Adrenal gland (tissue), 12 donors: ENCODE measurements around the gene PTBP2. TPM values are rescaled to one million over a fixed set of nuclear protein-coding genes. Genes with fewer than 3 reads are reported as not detected.

Experiments
- DNase-seq, 7 donors: peaks; one replicate each; pipeline ENCODE4 v3.0.0-alpha.2; 2019 to 2020
- H3K27ac ChIP-seq, 5 donors: fragments of 200-600 bp; sonication (generic) in 4 of 5; 1 replicate in 3 of 5; 2 replicates in 2 of 5; pipeline versions ENCODE4 v1.5.1 to v1.8.0; 2016 to 2020; ENCODE audit warnings: mild to moderate bottlenecking in 1 of 5
- H3K27me3 ChIP-seq: fragments of 200-600 bp; 2 replicates; pipeline ENCODE4 v1.8.0; 2021
- H3K36me3 ChIP-seq, 2 donors: fragments of 200-600 bp; replicated peaks in 1 of 2; 1 replicate in 1 of 2; 2 replicates in 1 of 2; pipeline versions ENCODE4 v1.5.1 to v1.8.0; 2018 to 2022
- H3K4me1 ChIP-seq, 2 donors: fragments of 200-600 bp; replicated peaks in 1 of 2; 1 replicate in 1 of 2; 2 replicates in 1 of 2; pipeline versions ENCODE4 v1.5.1 to v1.8.0; 2018 to 2021
- H3K4me3 ChIP-seq, 4 donors: fragments of 200-600 bp; sonication (generic) in 3 of 4; one replicate each; pipeline ENCODE4 v1.5.1; 2016 to 2018
- H3K9me3 ChIP-seq, 3 donors: fragments of 200-600 bp; sonication (generic) in 1 of 3; replicated peaks in 1 of 3; 1 replicate in 2 of 3; 2 replicates in 1 of 3; pipeline versions ENCODE4 v1.5.1 to v1.8.0; 2016 to 2021
- POLR2A ChIP-seq, 2 donors: fragments of 450-650 bp; IDR thresholded peaks; one replicate each; pipeline ENCODE4 v1.6.1; 2017; ENCODE audit warnings: antibody characterized with exemption in 2 of 2, mild to moderate bottlenecking in 2 of 2, moderate library complexity in 1 of 2
- WGBS, 4 donors: extraction: QIAGEN DNeasy Blood & Tissue Kit in 2 of 4; methylation state at CpG; one replicate each; pipeline versions ENCODE4 v1.1.5 to v1.1.7; 2013 to 2017; 5-methylcytosine and 5-hydroxymethylcytosine counted together
- intact Hi-C, 2 donors: fragments of 100-400 bp; cut with DNase I; formaldehyde crosslinking; loops; one replicate each; pipeline versions ENCODE4 v1.14.1 to v1.15.0; 2022 to 2023
- polyA plus RNA-seq, 3 donors: library from polyadenylated mRNA; stranded (reverse); fragments of 200-250 nt in 2 of 3; fragments of 350-450 nt in 1 of 3; fragmentation: Illumina TruSeq in 1 of 3; extraction: RNeasy Lipid Tissue Mini Kit (QIAGEN cat#74804) in 1 of 3; gene quantifications; one replicate each; pipeline ENCODE4 v1.2.3, GENCODE V29; 2013 to 2014
- total RNA-seq, 9 donors: library from RNA; depleted of rRNA in 4 of 9; stranded (reverse); fragments of >200 nt in 4 of 9; fragments of 120-200 nt in 1 of 9; fragmentation: NEBNext Ultra II Directional in 1 of 9; extraction: Animal tissue kit (Norgen Biotek cat#: 25700) in 1 of 9; gene quantifications; one replicate each; pipeline versions ENCODE4 v1.1.0 to v1.2.4, GENCODE V29; 2013 to 2023
- TF ChIP-seq, protein P1 (sequence below), 6 experiments: fragments of 450-650 bp in 4 of 6; fragments of 200-600 bp in 2 of 6; sonication (generic) in 1 of 6; IDR thresholded peaks; 1 replicate in 5 of 6; 2 replicates in 1 of 6; pipeline versions ENCODE4 v1.5.1 to v1.8.0; 2016 to 2021; ENCODE audit warnings: antibody characterized with exemption in 6 of 6, mild to moderate bottlenecking in 2 of 6, moderate library complexity in 1 of 6
- donor health status: healthy with polysubstance abuse.
- donor health status: Bipolar disorder and iron deficiency.
- donor health status: DM: yes; HTN: yes; CAD: no.
- donor health status: DM: no; HTN: no; CAD: no.
- donor health status: DM: no; HTN: no; CAD: no.
- donor health status: DM: yes; HTN: yes; CAD: no.

Gene PTBP2
- total and polyA plus RNA-seq, 12 donors: 6.2 to 42.4 (median 20.1) TPM

DNA sequence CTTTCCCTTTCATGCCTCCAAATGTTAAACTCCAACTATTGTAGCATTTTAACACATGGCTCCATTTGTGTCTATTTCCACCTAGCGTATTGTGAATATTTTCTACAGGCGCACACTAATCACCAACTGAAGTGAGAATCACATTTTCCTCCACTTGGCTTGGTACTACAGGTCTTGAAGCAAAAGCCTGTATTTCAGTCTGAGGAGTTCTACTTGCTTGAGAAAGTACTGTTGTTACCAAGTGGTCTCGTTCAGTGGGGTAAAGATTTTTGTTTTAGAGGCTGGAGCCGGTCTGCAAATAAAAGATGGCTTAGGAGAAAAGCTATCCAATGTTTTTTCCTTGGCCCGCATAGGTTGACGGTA lies 550 bp upstream of the PTBP2 start:
- H3K27ac ChIP-seq: peak overlapping the region in 4 of 5 donors; percentile 91 to 96 (median 94)
- no peaks in the 10 kb centered on the region for H3K27me3 ChIP-seq
- no peak for DNase-seq
- WGBS, 4 donors: 12 to 14% (median 13%) methylated on average over 6 of the region's 6 CpGs
- H3K9me3 ChIP-seq: no peaks in the 10 kb centered on the region
- peaks cover 5 to 22% of the 10 kb centered on the region in 2 donors for H3K4me1 ChIP-seq
- TF ChIP-seq POLR2A (IDR thresholded peaks at IDR 0.05): no peak
- TF ChIP-seq, protein P1, sequence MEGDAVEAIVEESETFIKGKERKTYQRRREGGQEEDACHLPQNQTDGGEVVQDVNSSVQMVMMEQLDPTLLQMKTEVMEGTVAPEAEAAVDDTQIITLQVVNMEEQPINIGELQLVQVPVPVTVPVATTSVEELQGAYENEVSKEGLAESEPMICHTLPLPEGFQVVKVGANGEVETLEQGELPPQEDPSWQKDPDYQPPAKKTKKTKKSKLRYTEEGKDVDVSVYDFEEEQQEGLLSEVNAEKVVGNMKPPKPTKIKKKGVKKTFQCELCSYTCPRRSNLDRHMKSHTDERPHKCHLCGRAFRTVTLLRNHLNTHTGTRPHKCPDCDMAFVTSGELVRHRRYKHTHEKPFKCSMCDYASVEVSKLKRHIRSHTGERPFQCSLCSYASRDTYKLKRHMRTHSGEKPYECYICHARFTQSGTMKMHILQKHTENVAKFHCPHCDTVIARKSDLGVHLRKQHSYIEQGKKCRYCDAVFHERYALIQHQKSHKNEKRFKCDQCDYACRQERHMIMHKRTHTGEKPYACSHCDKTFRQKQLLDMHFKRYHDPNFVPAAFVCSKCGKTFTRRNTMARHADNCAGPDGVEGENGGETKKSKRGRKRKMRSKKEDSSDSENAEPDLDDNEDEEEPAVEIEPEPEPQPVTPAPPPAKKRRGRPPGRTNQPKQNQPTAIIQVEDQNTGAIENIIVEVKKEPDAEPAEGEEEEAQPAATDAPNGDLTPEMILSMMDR (IDR thresholded peaks at IDR 0.05): no peak
- peak overlapping the region; percentile 26 to 93 (median 86) for H3K4me3 ChIP-seq
- intact Hi-C loops: no loop called here
- H3K36me3 ChIP-seq: no peaks in the 10 kb centered on the region

DNA sequence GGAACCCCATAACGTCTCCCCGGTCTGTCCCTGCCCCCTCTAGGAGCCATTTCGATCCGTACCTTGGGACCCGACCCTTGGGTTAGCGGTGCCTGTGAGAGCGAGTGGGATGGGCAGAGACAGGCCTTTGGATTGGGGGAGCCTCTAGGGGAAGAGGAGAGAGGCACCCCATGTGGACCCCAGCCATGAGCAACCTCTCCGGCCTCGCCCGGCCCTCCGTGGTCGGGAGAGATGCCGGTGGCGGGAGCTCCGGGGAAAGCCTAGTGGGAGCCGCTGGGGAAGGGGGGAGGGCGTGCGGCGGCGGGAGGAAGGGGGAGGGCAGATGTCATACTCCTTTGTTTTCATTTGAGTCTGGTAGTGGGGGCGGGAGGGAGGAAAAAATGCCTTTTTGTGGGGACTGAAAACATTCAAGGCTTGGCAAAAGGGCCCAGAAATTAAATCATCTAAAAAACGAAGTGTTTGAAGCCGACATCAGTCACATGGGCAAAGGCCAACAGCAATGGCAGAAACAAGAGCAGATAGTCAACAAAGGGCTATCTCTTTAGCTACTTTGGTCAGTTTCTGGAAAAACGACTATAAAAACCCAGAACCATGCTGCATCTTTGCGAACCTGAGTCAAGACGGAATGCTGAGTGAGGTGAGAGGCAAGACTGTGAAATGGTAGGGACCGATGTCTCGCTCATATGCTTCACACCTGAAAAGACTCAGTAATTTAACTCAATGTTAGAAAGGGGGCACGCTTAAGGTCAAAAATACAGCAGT lies 758 bp downstream of the PTBP2 start:
- DNase-seq: peak; percentile 51 to 78 (median 64)

DNA sequence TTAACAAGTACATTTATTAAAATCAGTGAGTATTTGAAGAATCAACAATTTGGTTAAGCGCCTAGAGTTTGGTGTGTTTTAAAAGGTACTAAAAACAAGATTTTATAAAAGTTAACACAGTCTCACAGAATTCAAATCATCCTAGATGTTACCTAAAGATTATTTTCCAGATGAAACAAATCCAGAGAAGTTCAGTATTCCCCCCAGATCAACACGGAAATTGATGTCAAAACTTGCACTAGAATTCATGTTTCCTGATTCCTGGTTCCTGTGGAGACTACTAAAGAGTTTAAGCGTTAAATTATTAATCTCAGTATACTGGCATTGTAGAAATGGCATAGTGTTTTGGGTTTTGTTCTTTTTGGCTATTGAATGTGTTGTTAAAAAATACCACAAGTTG lies 1.4 kb downstream of the PTBP2 start:
- DNase-seq: no peak
- intact Hi-C loops: no loop called here
- Histone ChIP-seq H3K27me3 (no peaks in the 10 kb centered on the region), H3K9me3 (no peaks in the 10 kb centered on the region), H3K36me3 (no peaks in the 10 kb centered on the region), H3K27ac (peak overlapping the region in 2 of 5 donors; percentile 91 to 96), H3K4me3 (peak overlapping the region in 3 of 4 donors; percentile 79 to 99 (median 93)), H3K4me1 (peaks cover 5 to 24% of the 10 kb centered on the region in 2 donors)
- 29 to 38% (median 31%) methylated on average over 3 of the region's 3 CpGs for WGBS, 4 donors
- no peak for TF ChIP-seq POLR2A (IDR thresholded peaks at IDR 0.05)
- TF ChIP-seq, protein P1 (IDR thresholded peaks at IDR 0.05): no peak

More for the DNA sequence above, 758 bp downstream of the PTBP2 start:
- Histone ChIP-seq H3K9me3 (no peaks in the 10 kb centered on the region), H3K27me3 (no peaks in the 10 kb centered on the region), H3K4me1 (peaks cover 5 to 22% of the 10 kb centered on the region in 2 donors), H3K36me3 (no peaks in the 10 kb centered on the region), H3K27ac (peak overlapping the region; percentile 86 to 96 (median 92)), H3K4me3 (peak overlapping the region; percentile 79 to 99 (median 92))
- TF ChIP-seq POLR2A (IDR thresholded peaks at IDR 0.05): peak in 1 of 2 donors; percentile 16
- TF ChIP-seq, protein P1 (IDR thresholded peaks at IDR 0.05): no peak
- WGBS, 4 donors: 0 to 2% (median 2%) methylated on average over 14 to 29 of the region's 29 CpGs
- intact Hi-C loops: no loop called here

DNA sequence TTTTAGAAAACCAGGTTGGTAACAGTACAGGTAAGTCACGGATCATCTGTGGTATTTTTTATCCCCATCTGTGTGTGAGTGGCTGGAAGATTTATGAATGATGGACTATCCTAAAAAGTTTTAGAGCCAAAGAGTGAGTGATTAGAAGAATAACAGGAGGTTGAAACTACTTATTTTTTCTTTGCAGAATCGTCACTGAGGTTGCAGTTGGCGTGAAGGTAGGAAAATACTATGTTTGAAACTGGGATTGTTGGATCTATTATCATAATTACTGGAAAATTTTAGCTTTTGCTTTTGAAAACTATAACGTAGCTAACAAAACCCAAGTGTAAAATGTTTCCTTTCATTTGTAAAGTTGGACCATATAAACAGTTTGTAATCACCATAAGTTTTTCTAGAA lies 1.8 kb downstream of the PTBP2 start:
- peaks cover 5 to 28% of the 10 kb centered on the region in 2 donors for H3K4me1 ChIP-seq
- peak overlapping the region in 1 of 4 donors; percentile 79 for H3K4me3 ChIP-seq
- intact Hi-C loops: no loop called here
- H3K9me3 ChIP-seq: no peaks in the 10 kb centered on the region
- DNase-seq: no peak
- H3K36me3 ChIP-seq: no peaks in the 10 kb centered on the region
- no peaks in the 10 kb centered on the region for H3K27me3 ChIP-seq
- TF ChIP-seq, protein P1 (IDR thresholded peaks at IDR 0.05): no peak
- no peak for TF ChIP-seq POLR2A (IDR thresholded peaks at IDR 0.05)
- WGBS, 4 donors: 44 to 72% (median 46%) methylated on average over 4 of the region's 4 CpGs
- H3K27ac ChIP-seq: peak overlapping the region in 1 of 5 donors; percentile 7
